BJ (cell line): ENCODE results near the gene KIDINS220. TPM values are rescaled to one million over a fixed set of nuclear protein-coding genes. Genes with fewer than 3 reads are reported as not detected.

Source experiments
- CTCF ChIA-PET: fragments of 350-600 bp; formaldehyde crosslinking; extraction: SDS; loops from one replicate; lab custom pipeline; 2021; ENCODE audit warnings: antibody characterized with exemption, inconsistent platforms; lab: Yijun Ruan, JAX
- POLR2A ChIA-PET: fragments of 300-600 bp; sonication (Branson Sonifier 250); formaldehyde crosslinking; extraction: SDS; loops from one replicate; lab custom pipeline; 2021; ENCODE audit warnings: antibody characterized with exemption; lab: Charles Lee
- DNase-seq: peaks from one replicate; pipeline ENCODE4 v3.0.0-alpha.2; 2011; ENCODE audit warnings: low read depth
- H3K27me3 ChIP-seq: 2 replicates; pipeline ENCODE4 v1.6.0; 2011; ENCODE audit warnings: low read length; ENCODE audit not compliant: control insufficient read depth, insufficient read depth
- H3K36me3 ChIP-seq: 2 replicates; pipeline ENCODE4 v1.5.1; 2011; ENCODE audit warnings: low read length; ENCODE audit not compliant: control insufficient read depth, insufficient read depth
- H3K4me3 ChIP-seq: 2 replicates; pipeline ENCODE4 v1.5.1; 2011; ENCODE audit warnings: low read depth, mild to moderate bottlenecking, control low read depth, low read length
- polyA plus RNA-seq: library from polyadenylated mRNA; depleted of rRNA; stranded (reverse); fragments of >200 nt; gene quantifications from 2 replicates; pipeline ENCODE4 v1.2.3, GENCODE V29; 2011
- TF ChIP-seq, protein P1 (sequence below): IDR thresholded peaks from 2 replicates; pipeline ENCODE4 v1.5.1; 2011; ENCODE audit warnings: low read depth, mild to moderate bottlenecking, control low read depth, inconsistent platforms, low read length, moderate library complexity; ENCODE audit not compliant: insufficient read depth

Gene KIDINS220
- polyA plus RNA-seq, 1 experiment = 34.8 TPM

DNA sequence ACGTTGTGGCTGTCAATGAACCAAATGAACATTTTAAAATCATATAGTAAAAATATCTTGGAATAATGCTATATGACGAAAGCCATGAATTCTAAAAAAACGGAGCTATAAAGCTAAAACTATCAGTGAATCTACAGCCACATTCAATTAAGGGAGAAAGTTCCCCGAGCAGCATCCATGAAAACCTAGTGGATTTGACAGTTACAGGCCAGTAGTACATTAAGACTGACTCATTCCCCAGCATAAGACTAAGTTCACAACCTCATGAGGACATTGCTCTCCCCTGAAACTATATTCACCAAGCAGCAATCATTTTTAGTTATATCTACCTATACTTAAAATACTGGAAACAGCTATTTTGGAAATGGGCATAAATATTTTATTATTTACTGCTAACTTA lies 36.6 kb downstream of the KIDINS220 start:
- CTCF ChIA-PET = interaction anchor here (0.9 to 1.6 kb wide), 2 partner anchors 10 to 72 kb away, joined by 3 read pairs; no protein-coding TSS in a partner anchor
- Histone ChIP-seq H3K4me3 (no peak overlapping the region), H3K36me3 (peaks cover 9% of the 10 kb centered on the region), H3K27me3 (no peaks in the 10 kb centered on the region)
- POLR2A ChIA-PET = no interaction called here
- DNase-seq = no peak
- TF ChIP-seq, protein P1, sequence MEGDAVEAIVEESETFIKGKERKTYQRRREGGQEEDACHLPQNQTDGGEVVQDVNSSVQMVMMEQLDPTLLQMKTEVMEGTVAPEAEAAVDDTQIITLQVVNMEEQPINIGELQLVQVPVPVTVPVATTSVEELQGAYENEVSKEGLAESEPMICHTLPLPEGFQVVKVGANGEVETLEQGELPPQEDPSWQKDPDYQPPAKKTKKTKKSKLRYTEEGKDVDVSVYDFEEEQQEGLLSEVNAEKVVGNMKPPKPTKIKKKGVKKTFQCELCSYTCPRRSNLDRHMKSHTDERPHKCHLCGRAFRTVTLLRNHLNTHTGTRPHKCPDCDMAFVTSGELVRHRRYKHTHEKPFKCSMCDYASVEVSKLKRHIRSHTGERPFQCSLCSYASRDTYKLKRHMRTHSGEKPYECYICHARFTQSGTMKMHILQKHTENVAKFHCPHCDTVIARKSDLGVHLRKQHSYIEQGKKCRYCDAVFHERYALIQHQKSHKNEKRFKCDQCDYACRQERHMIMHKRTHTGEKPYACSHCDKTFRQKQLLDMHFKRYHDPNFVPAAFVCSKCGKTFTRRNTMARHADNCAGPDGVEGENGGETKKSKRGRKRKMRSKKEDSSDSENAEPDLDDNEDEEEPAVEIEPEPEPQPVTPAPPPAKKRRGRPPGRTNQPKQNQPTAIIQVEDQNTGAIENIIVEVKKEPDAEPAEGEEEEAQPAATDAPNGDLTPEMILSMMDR = no peak

GRCh38 chr2:8800218-8800617 lies 37.2 kb downstream of the KIDINS220 start:
- H3K4me3 ChIP-seq = no peak overlapping the region
- POLR2A ChIA-PET = no interaction called here
- H3K27me3 ChIP-seq = no peaks in the 10 kb centered on the region
- no peak for DNase-seq
- TF ChIP-seq, protein P1 = no peak
- peaks cover 8% of the 10 kb centered on the region for H3K36me3 ChIP-seq
- CTCF ChIA-PET = interaction anchor here (1.2 to 1.6 kb wide), 2 partner anchors 12 to 73 kb away, joined by 3 read pairs; no protein-coding TSS in a partner anchor

- TF ChIP-seq, protein P1 = no peak
- ChIA-PET CTCF (interaction anchor here (1.2 kb wide), 1 partner anchor 11 kb away, joined by 3 read pairs; no protein-coding TSS in a partner anchor), POLR2A (no interaction called here)
- Histone ChIP-seq H3K36me3 (peaks cover 8% of the 10 kb centered on the region), H3K27me3 (no peaks in the 10 kb centered on the region), H3K4me3 (no peak overlapping the region)
- DNase-seq = no peak
Observed at GRCh38 chr2:8799004-8799403, 38.4 kb downstream of the KIDINS220 start.

DNA sequence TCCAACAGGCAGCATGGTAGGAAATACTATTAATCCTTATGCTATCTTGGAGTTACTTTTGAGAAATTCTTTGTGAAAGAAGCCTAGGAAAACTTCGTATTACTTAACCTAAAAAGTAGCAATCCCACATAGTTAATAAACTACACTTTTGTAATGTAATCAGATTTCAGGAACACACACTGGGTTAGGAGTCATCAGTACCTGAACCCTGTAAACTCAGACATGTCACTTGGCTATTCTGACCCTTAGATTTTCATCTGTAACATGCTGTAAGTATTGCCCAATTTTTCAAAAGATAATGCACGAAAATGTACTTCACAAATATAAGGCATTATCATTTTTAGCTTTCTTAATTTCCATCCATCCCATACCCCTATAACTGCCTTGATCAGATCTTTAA lies 39.0 kb downstream of the KIDINS220 start:
- H3K27me3 ChIP-seq = no peaks in the 10 kb centered on the region
- H3K4me3 ChIP-seq = no peak overlapping the region
- peaks cover 6% of the 10 kb centered on the region for H3K36me3 ChIP-seq
- ChIA-PET POLR2A (no interaction called here), CTCF (no interaction called here)
- no peak for DNase-seq
- TF ChIP-seq, protein P1 = no peak

- DNase-seq = no peak
- Histone ChIP-seq H3K27me3 (no peaks in the 10 kb centered on the region), H3K36me3 (peaks cover 6% of the 10 kb centered on the region), H3K4me3 (no peak overlapping the region)
- ChIA-PET POLR2A (no interaction called here), CTCF (no interaction called here)
- TF ChIP-seq, protein P1 = no peak
Observed at GRCh38 chr2:8797682-8798081, 39.7 kb downstream of the KIDINS220 start.
